HCT116 (cell line): ENCODE measurements around the gene MRTFB. TPM values are rescaled to one million over a fixed set of nuclear protein-coding genes. Genes with fewer than 3 reads are reported as not detected.

Experiments used
- ATAC-seq: fragments of 200-7000 bp; cut with Tn5 transposase; 2 replicates; pipeline ENCODE4 v1.9.1; 2020; ENCODE audit warnings: mild to moderate bottlenecking, moderate library complexity
- BruUV-seq: library from RNA; stranded (reverse); fragments of 400-500 nt; replicated peaks from 2 replicates; lab custom pipeline; 2021; lab: Mats Ljungman, UMichigan
- CTCF ChIA-PET: fragments of 300-600 bp; sonication (Branson Sonifier 250); formaldehyde crosslinking; loops from one replicate; lab custom pipeline; 2021; ENCODE audit warnings: antibody characterized with exemption; lab: Charles Lee
- POLR2A ChIA-PET: fragments of 300-600, 350-600 bp; sonication (Branson Sonifier 250); formaldehyde crosslinking; loops from one replicate; lab custom pipeline; 2021; ENCODE audit warnings: antibody characterized with exemption; lab: Charles Lee
- RAD21 ChIA-PET, 2 experiments: fragments of 300-600 bp; sonication (Branson Sonifier 250); formaldehyde crosslinking; loops; one replicate each; lab custom pipeline; 2023; ENCODE audit warnings: low total read pairs in 2 of 2; ENCODE audit not compliant: uncharacterized antibody in 2 of 2, unreplicated experiment in 2 of 2, low non-redundant PET in 1 of 2; lab: Charles Lee
- DNase-seq: peaks from one replicate; pipeline ENCODE4 v3.0.0-alpha.2; 2010; ENCODE audit warnings: low read depth, low spot score
- H2AFZ ChIP-seq: fragments of 200-600 bp; shearing (Covaris generic), sonication (generic); 2 replicates; pipeline ENCODE4 v1.6.1; 2017; ENCODE audit warnings: low read depth, mixed run types, mixed read lengths, antibody characterized with exemption, low read length; ENCODE audit not compliant: poor library complexity, severe bottlenecking
- H3K27ac ChIP-seq: 2 replicates; pipeline ENCODE4 v1.5.1; 2012; ENCODE audit warnings: low read depth, low read length
- H3K27me3 ChIP-seq: fragments of 200-600 bp; sonication (generic); 2 replicates; pipeline ENCODE4 v1.6.1; 2016; ENCODE audit warnings: mixed run types, low read length, mixed read lengths; ENCODE audit not compliant: insufficient read depth
- H3K36me3 ChIP-seq, 2 experiments: fragments of 200-500 bp in 1 of 2; fragments of 200-600 bp in 1 of 2; sonication (Bioruptor generic) in 1 of 2; sonication (generic) in 1 of 2; 2 replicates each; pipeline versions ENCODE4 v1.5.1 to v1.6.1; 2014 to 2016; ENCODE audit warnings: low read length in 2 of 2, inconsistent platforms in 1 of 2, mixed read lengths in 1 of 2, mixed run types in 1 of 2; ENCODE audit not compliant: insufficient read depth in 2 of 2, control insufficient read depth in 1 of 2
- H3K4me1 ChIP-seq, 2 experiments: fragments of 200-600 bp in 1 of 2; sonication (generic) in 1 of 2; 2 replicates each; pipeline versions ENCODE4 v1.5.1 to v1.6.1; 2012 to 2017; ENCODE audit warnings: low read length in 2 of 2, inconsistent platforms in 1 of 2, mild to moderate bottlenecking in 1 of 2, mixed read lengths in 1 of 2, mixed run types in 1 of 2, moderate library complexity in 1 of 2; ENCODE audit not compliant: insufficient read depth in 2 of 2, control insufficient read depth in 1 of 2
- H3K4me2 ChIP-seq: fragments of 200-600 bp; sonication (generic); 2 replicates; pipeline ENCODE4 v1.6.1; 2017; ENCODE audit warnings: mixed run types, low read length, mixed read lengths
- H3K4me3 ChIP-seq, 2 experiments: fragments of 200-600 bp in 1 of 2; sonication (generic) in 1 of 2; replicated peaks in 1 of 2; 2 replicates each; pipeline ENCODE4 v1.5.1; 2011 to 2016; ENCODE audit warnings: low read length in 2 of 2, control low read depth in 1 of 2, low read depth in 1 of 2, mild to moderate bottlenecking in 1 of 2, mixed read lengths in 1 of 2, mixed run types in 1 of 2
- H3K79me2 ChIP-seq: fragments of 200-600 bp; sonication (generic); 2 replicates; pipeline ENCODE4 v1.6.1; 2017; ENCODE audit warnings: mild to moderate bottlenecking, mixed run types, low read length, moderate library complexity, mixed read lengths; ENCODE audit not compliant: insufficient read depth
- H3K9ac ChIP-seq: fragments of 200-600 bp; sonication (generic); 2 replicates; pipeline ENCODE4 v1.6.1; 2016; ENCODE audit warnings: low read length, mixed read lengths
- H3K9me2 ChIP-seq: fragments of 200-600 bp; sonication (generic), shearing (Covaris generic); 2 replicates; pipeline ENCODE4 v1.6.1; 2017; ENCODE audit warnings: mixed run types, mild to moderate bottlenecking, moderate library complexity; ENCODE audit not compliant: insufficient read depth
- H3K9me3 ChIP-seq, 2 experiments: fragments of 200-500 bp in 1 of 2; fragments of 200-600 bp in 1 of 2; sonication (Bioruptor generic) in 1 of 2; sonication (generic) in 1 of 2; 2 replicates each; pipeline ENCODE4 v1.6.1; 2014 to 2017; ENCODE audit warnings: low read length in 2 of 2, mixed read lengths in 2 of 2, inconsistent platforms in 1 of 2, low read depth in 1 of 2, mild to moderate bottlenecking in 1 of 2, mixed run types in 1 of 2, moderate library complexity in 1 of 2; ENCODE audit not compliant: control insufficient read depth in 1 of 2, insufficient read depth in 1 of 2
- H4K20me1 ChIP-seq: fragments of 200-600 bp; sonication (generic), shearing (Covaris generic); 2 replicates; pipeline ENCODE4 v1.6.1; 2017; ENCODE audit warnings: mixed run types, mild to moderate bottlenecking, moderate library complexity; ENCODE audit not compliant: insufficient read depth
- RAD21 ChIP-seq: IDR thresholded peaks from 2 replicates; pipeline ENCODE4 v1.6.1; 2012; ENCODE audit warnings: low read depth, mild to moderate bottlenecking
- SP1 ChIP-seq: IDR thresholded peaks from 2 replicates; pipeline ENCODE4 v1.6.1; 2012; ENCODE audit warnings: low read depth
- YY1 ChIP-seq: IDR thresholded peaks from 2 replicates; pipeline ENCODE4 v1.6.1; 2011; ENCODE audit warnings: low read length, low read depth, moderate library complexity, mild to moderate bottlenecking; ENCODE audit not compliant: insufficient replicate concordance; ENCODE audit errors: extremely low read depth
- ZBTB33 ChIP-seq: IDR thresholded peaks from 2 replicates; pipeline ENCODE4 v1.6.1; 2011; ENCODE audit warnings: mild to moderate bottlenecking, low read length, moderate library complexity; ENCODE audit not compliant: insufficient replicate concordance; ENCODE audit errors: extremely low read depth
- ZFX ChIP-seq: fragments of 450-650 bp; IDR thresholded peaks from 2 replicates; pipeline ENCODE4 v1.6.1; 2017
- intact Hi-C: fragments of 100-400 bp; cut with micrococcal nuclease; formaldehyde crosslinking; loops from 2 replicates; pipeline ENCODE4 v1.10.0; 2022
- total RNA-seq: library from RNA; stranded (reverse); gene quantifications from one replicate; pipeline ENCODE4 v1.2.1, GENCODE V29; 2021; ENCODE audit not compliant: unreplicated experiment
- TF ChIP-seq, protein P1 (sequence below): IDR thresholded peaks from 2 replicates; pipeline ENCODE4 v1.6.1; 2012; ENCODE audit warnings: low read depth
- TF ChIP-seq, protein P2 (sequence below): IDR thresholded peaks from 2 replicates; pipeline ENCODE4 v1.6.1; 2012
- TF ChIP-seq, protein P3 (sequence below), 3 experiments: fragments of 200-600 bp in 1 of 3; sonication (generic) in 1 of 3; IDR thresholded peaks in 2 of 3; conservative IDR thresholded peaks in 1 of 3; 2 replicates each; pipeline ENCODE4 v1.5.1; 2012 to 2017; ENCODE audit warnings: low read depth in 2 of 3, low read length in 2 of 3, antibody characterized with exemption in 1 of 3, borderline replicate concordance in 1 of 3, control low read depth in 1 of 3, mild to moderate bottlenecking in 1 of 3, mixed read lengths in 1 of 3, mixed run types in 1 of 3, moderate library complexity in 1 of 3; ENCODE audit not compliant: insufficient read depth in 1 of 3

The MRTFB gene
- total RNA-seq, 1 experiment from 2014 or later = 39.0 TPM

DNA sequence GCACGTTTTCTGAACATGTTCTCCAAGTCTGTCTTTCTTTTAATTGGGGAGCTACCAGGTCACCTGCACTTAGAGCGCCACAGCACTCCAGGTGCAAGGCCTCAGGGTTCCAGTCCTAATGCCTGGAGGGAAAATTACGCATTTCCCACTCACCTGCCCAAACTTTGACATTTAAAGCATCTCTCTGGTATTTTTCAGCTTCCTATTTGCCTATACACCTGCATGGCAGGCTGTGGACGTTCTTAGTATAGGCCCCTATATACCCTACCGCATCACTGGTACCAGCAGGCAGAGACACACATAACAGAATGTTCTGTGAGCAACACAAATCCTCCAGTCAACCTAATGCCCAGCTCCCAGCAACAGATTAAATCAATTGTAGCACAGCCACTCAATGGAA is 213.3 kb downstream of the MRTFB start (continued):
- TF ChIP-seq, protein P1, sequence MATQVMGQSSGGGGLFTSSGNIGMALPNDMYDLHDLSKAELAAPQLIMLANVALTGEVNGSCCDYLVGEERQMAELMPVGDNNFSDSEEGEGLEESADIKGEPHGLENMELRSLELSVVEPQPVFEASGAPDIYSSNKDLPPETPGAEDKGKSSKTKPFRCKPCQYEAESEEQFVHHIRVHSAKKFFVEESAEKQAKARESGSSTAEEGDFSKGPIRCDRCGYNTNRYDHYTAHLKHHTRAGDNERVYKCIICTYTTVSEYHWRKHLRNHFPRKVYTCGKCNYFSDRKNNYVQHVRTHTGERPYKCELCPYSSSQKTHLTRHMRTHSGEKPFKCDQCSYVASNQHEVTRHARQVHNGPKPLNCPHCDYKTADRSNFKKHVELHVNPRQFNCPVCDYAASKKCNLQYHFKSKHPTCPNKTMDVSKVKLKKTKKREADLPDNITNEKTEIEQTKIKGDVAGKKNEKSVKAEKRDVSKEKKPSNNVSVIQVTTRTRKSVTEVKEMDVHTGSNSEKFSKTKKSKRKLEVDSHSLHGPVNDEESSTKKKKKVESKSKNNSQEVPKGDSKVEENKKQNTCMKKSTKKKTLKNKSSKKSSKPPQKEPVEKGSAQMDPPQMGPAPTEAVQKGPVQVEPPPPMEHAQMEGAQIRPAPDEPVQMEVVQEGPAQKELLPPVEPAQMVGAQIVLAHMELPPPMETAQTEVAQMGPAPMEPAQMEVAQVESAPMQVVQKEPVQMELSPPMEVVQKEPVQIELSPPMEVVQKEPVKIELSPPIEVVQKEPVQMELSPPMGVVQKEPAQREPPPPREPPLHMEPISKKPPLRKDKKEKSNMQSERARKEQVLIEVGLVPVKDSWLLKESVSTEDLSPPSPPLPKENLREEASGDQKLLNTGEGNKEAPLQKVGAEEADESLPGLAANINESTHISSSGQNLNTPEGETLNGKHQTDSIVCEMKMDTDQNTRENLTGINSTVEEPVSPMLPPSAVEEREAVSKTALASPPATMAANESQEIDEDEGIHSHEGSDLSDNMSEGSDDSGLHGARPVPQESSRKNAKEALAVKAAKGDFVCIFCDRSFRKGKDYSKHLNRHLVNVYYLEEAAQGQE = no peak
- TF ChIP-seq ZFX (no peak), SP1 (no peak), YY1 (no peak)

DNA sequence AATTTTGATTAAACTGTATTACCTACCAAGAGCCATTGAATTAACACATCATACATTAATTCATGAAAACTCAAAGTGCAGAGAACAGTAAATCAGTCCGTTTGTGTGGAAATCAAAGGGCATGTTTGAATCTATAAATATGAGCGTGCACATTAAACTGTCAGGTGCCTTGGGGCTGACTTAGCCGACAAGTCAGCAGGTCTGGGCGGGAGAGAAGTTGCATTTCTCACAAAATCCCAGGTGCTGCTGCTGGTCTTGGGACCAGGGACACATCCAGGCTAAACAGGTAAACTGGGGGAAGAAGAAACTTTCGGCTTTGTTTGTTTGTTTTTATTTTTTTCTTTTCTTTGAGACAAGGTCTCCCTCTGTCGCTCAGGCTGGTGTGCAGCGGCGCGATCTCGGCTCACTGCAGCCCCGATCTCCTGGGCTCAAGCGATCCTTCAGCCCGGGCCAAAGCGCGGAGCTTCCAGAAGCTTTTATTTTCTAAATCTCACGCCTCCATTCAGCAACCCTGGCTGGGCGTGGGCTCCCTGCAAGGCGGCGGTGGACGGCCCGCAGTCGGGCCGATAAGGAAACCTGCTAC is 213.9 kb downstream of the MRTFB start:
- Histone ChIP-seq H3K4me3 (peak overlapping the region; percentile 64 to 66), H2AFZ (peak overlapping the region; percentile 94), H3K9ac (peak overlapping the region; percentile 59), H3K79me2 (no peaks in the 10 kb centered on the region), H3K27me3 (no peaks in the 10 kb centered on the region), H4K20me1 (no peaks in the 10 kb centered on the region), H3K4me2 (peak overlapping the region; percentile 79), H3K27ac (peak overlapping the region; percentile 66), H3K9me2 (no peaks in the 10 kb centered on the region), H3K36me3 (no peaks in the 10 kb centered on the region), H3K4me1 (peaks cover 3 to 9% of the 10 kb centered on the region in 2 experiments; a peak in 2 of 4 replicates), H3K9me3 (peaks cover 6 to 11% of the 10 kb centered on the region in 2 experiments; a peak in 3 of 4 replicates)
- no TSS peak for BruUV-seq
- DNase-seq = peak; percentile 63
- CTCF ChIA-PET = interaction anchor here (0.5 to 3.5 kb wide), 7 partner anchors 36 to 388 kb away, joined by 3 to 43 read pairs (median 4); partner anchors contain the start of gene ERCC4
- peak; percentile 68 for ATAC-seq
- POLR2A ChIA-PET = interaction anchor here (1.3 to 1.4 kb wide), 2 partner anchors 361 to 365 kb away, joined by 3 to 8 read pairs; partner anchors contain the start of gene ERCC4
- TF ChIP-seq, protein P2, sequence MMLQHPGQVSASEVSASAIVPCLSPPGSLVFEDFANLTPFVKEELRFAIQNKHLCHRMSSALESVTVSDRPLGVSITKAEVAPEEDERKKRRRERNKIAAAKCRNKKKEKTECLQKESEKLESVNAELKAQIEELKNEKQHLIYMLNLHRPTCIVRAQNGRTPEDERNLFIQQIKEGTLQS = no peak
- TF ChIP-seq ZBTB33 (no peak), YY1 (peak; percentile 50), RAD21 (peak; percentile 87)
- TF ChIP-seq, protein P3, sequence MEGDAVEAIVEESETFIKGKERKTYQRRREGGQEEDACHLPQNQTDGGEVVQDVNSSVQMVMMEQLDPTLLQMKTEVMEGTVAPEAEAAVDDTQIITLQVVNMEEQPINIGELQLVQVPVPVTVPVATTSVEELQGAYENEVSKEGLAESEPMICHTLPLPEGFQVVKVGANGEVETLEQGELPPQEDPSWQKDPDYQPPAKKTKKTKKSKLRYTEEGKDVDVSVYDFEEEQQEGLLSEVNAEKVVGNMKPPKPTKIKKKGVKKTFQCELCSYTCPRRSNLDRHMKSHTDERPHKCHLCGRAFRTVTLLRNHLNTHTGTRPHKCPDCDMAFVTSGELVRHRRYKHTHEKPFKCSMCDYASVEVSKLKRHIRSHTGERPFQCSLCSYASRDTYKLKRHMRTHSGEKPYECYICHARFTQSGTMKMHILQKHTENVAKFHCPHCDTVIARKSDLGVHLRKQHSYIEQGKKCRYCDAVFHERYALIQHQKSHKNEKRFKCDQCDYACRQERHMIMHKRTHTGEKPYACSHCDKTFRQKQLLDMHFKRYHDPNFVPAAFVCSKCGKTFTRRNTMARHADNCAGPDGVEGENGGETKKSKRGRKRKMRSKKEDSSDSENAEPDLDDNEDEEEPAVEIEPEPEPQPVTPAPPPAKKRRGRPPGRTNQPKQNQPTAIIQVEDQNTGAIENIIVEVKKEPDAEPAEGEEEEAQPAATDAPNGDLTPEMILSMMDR (IDR thresholded peaks at IDR 0.05 in 2 of 3, conservative IDR thresholded peaks at IDR 0.05 in 1 of 3; ENCODE audit: borderline replicate concordance in 1 of 3, insufficient read depth in 1 of 3, low read depth in 2 of 3, low read length in 2 of 3) = peak; percentile 52 to 79 (median 53)
- intact Hi-C loops = loop anchor here (1.0 to 5.0 kb wide), 3 partner anchors 242 to 366 kb away; no protein-coding TSS in a partner anchor
- RAD21 ChIA-PET = interaction anchor here (0.9 to 2.3 kb wide), 6 partner anchors 207 to 365 kb away, joined by 3 to 8 read pairs (median 5); partner anchors contain the start of gene ERCC4 (in 2 of the 2)
